GM12878 (cell line): ENCODE measurements around the gene TRA2B.
"Not testable (repeated sequence)": the region's sequence is repeated elsewhere in the genome, so short reads cannot be mapped to it uniquely, and the experiment has no call there.

Source experiments
- EZH2 ChIP-seq: IDR thresholded peaks from 2 replicates; pipeline ENCODE4 v1.6.1; 2012; ENCODE audit warnings: low read depth, mild to moderate bottlenecking, control low read depth, inconsistent platforms, low read length, borderline replicate concordance; ENCODE audit not compliant: control insufficient read depth
- IKZF1 ChIP-seq: fragments of 450-650 bp; conservative IDR thresholded peaks from 2 replicates; pipeline ENCODE4 v1.6.1; 2017; ENCODE audit warnings: antibody characterized with exemption, mild to moderate bottlenecking
- JUNB ChIP-seq: IDR thresholded peaks from 2 replicates; pipeline ENCODE4 v1.6.1; 2016; ENCODE audit warnings: antibody characterized with exemption, mild to moderate bottlenecking
- MXI1 ChIP-seq: fragments of 150-350 bp; IDR thresholded peaks from 2 replicates; pipeline ENCODE4 v1.6.1; 2011; ENCODE audit warnings: low read depth, mild to moderate bottlenecking, inconsistent platforms, low read length, improper control_type of control experiment
- NFIC ChIP-seq: IDR thresholded peaks from 2 replicates; pipeline ENCODE4 v1.6.1; 2012; ENCODE audit warnings: low read depth, mild to moderate bottlenecking, inconsistent platforms, low read length, moderate library complexity
- SIN3A ChIP-seq: IDR thresholded peaks from 2 replicates; pipeline ENCODE4 v1.6.1; 2012; ENCODE audit warnings: low read depth, low read length, improper control_type of control experiment
- STAT1 ChIP-seq: fragments of 450-650 bp; conservative IDR thresholded peaks from 2 replicates; pipeline ENCODE4 v1.6.1; 2014; ENCODE audit warnings: antibody characterized with exemption, mild to moderate bottlenecking
- TBL1XR1 ChIP-seq: IDR thresholded peaks from 2 replicates; pipeline ENCODE4 v1.6.1; 2012; ENCODE audit warnings: low read depth, low read length, improper control_type of control experiment
- TCF7 ChIP-seq: IDR thresholded peaks from 2 replicates; pipeline ENCODE4 v1.6.1; 2014; ENCODE audit warnings: antibody characterized with exemption, borderline replicate concordance
- TF ChIP-seq, protein P1 (sequence below), 3 experiments: IDR thresholded peaks in 2 of 3; conservative IDR thresholded peaks in 1 of 3; 2 replicates each; pipeline ENCODE4 v1.5.1; 2011; ENCODE audit warnings: low read depth in 3 of 3, low read length in 3 of 3, mild to moderate bottlenecking in 3 of 3, control low read depth in 2 of 3, moderate library complexity in 2 of 3, inconsistent platforms in 1 of 3, mixed read lengths in 1 of 3; ENCODE audit not compliant: control insufficient read depth in 2 of 3, insufficient read depth in 1 of 3; ENCODE audit errors: extremely low read depth in 1 of 3
- TF ChIP-seq, protein P2 (sequence below): IDR thresholded peaks from 2 replicates; pipeline ENCODE4 v1.6.1; 2011; ENCODE audit warnings: borderline replicate concordance, low read depth, mild to moderate bottlenecking, moderate library complexity, mixed read lengths, low read length; ENCODE audit not compliant: insufficient read depth; ENCODE audit errors: extremely low read length
- TF ChIP-seq, protein P3 (sequence below): IDR thresholded peaks from 2 replicates; pipeline ENCODE4 v1.6.1; 2011; ENCODE audit warnings: low read depth, mild to moderate bottlenecking, low read length, moderate library complexity, borderline replicate concordance; ENCODE audit errors: extremely low read depth
- TF ChIP-seq, protein P4 (sequence below): IDR thresholded peaks from 2 replicates; pipeline ENCODE4 v1.6.1; 2011; ENCODE audit warnings: mild to moderate bottlenecking, low read depth, low read length, moderate library complexity; ENCODE audit not compliant: insufficient replicate concordance

DNA sequence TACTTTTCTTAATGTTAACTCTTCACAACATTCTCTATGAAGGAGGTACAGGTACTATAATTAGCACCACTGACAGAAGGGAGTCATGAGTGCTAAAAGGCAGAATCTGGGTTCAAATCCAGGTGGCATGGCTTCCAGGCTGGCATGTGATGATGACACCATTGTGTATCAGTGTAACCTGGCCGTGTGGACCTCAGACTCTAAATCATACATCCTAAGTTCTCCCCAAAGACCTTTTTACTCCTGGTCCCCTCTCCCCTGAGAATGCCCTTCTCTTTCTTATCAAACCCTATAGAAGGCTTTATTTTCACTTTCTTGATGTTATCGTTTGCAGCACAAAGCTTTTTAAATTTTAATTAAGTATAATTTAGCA is 26.8 kb downstream of the TRA2B start:
- TF ChIP-seq, protein P1, sequence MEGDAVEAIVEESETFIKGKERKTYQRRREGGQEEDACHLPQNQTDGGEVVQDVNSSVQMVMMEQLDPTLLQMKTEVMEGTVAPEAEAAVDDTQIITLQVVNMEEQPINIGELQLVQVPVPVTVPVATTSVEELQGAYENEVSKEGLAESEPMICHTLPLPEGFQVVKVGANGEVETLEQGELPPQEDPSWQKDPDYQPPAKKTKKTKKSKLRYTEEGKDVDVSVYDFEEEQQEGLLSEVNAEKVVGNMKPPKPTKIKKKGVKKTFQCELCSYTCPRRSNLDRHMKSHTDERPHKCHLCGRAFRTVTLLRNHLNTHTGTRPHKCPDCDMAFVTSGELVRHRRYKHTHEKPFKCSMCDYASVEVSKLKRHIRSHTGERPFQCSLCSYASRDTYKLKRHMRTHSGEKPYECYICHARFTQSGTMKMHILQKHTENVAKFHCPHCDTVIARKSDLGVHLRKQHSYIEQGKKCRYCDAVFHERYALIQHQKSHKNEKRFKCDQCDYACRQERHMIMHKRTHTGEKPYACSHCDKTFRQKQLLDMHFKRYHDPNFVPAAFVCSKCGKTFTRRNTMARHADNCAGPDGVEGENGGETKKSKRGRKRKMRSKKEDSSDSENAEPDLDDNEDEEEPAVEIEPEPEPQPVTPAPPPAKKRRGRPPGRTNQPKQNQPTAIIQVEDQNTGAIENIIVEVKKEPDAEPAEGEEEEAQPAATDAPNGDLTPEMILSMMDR (IDR thresholded peaks at IDR 0.05 in 2 of 3, conservative IDR thresholded peaks at IDR 0.05 in 1 of 3; ENCODE audit: control insufficient read depth in 2 of 3, extremely low read depth in 1 of 3, insufficient read depth in 1 of 3, low read depth in 3 of 3, low read length in 3 of 3) = not testable (repeated sequence)
- TF ChIP-seq MXI1, IKZF1, NFIC, JUNB, EZH2, SIN3A, TCF7, TBL1XR1, STAT1: not testable (repeated sequence)
- TF ChIP-seq, protein P2, sequence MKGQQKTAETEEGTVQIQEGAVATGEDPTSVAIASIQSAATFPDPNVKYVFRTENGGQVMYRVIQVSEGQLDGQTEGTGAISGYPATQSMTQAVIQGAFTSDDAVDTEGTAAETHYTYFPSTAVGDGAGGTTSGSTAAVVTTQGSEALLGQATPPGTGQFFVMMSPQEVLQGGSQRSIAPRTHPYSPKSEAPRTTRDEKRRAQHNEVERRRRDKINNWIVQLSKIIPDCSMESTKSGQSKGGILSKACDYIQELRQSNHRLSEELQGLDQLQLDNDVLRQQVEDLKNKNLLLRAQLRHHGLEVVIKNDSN = not testable (repeated sequence)
- TF ChIP-seq, protein P3, sequence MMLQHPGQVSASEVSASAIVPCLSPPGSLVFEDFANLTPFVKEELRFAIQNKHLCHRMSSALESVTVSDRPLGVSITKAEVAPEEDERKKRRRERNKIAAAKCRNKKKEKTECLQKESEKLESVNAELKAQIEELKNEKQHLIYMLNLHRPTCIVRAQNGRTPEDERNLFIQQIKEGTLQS = not testable (repeated sequence)
- TF ChIP-seq, protein P4, sequence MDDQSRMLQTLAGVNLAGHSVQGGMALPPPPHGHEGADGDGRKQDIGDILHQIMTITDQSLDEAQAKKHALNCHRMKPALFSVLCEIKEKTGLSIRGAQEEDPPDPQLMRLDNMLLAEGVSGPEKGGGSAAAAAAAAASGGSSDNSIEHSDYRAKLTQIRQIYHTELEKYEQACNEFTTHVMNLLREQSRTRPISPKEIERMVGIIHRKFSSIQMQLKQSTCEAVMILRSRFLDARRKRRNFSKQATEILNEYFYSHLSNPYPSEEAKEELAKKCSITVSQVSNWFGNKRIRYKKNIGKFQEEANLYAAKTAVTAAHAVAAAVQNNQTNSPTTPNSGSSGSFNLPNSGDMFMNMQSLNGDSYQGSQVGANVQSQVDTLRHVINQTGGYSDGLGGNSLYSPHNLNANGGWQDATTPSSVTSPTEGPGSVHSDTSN = not testable (repeated sequence)
